ENCODE measurements around the gene RANBP17. TPM values are rescaled to one million over a fixed set of nuclear protein-coding genes. Genes with fewer than 3 reads are reported as not detected.

The RANBP17 gene
- polyA plus RNA-seq, 1 donor from 2014 or later: 25.5 TPM

- H3K9me2 ChIP-seq (ENCODE audit: insufficient read depth, low read length): no peaks in the 10 kb centered on the region
- no peak within 1 kb of the TSS for H2AFZ ChIP-seq (ENCODE audit: low read depth, low read length)
- H3K9me3 ChIP-seq (ENCODE audit: low read length): peaks cover 4% of the 10 kb centered on the region
- H4K20me1 ChIP-seq (ENCODE audit: insufficient read depth): no peaks in the 10 kb centered on the region
- no peak within 1 kb of the TSS for H3K27ac ChIP-seq (ENCODE audit: low read length)
- peaks cover 99% of the 10 kb centered on the region for H3K27me3 ChIP-seq (ENCODE audit: insufficient read depth, low read depth, low read length)
- H3K9ac ChIP-seq (ENCODE audit: low read length): no peak within 1 kb of the TSS
- H3F3A ChIP-seq (ENCODE audit: insufficient read depth, low read length, poor library complexity, severe bottlenecking): no peaks in the 10 kb centered on the region
- H3K36me3 ChIP-seq (ENCODE audit: insufficient read depth, low read length): no peaks in the 10 kb centered on the region
- H3K4me2 ChIP-seq (ENCODE audit: low read length): no peak within 1 kb of the TSS
- no peak within 1 kb of the TSS for H3K4me3 ChIP-seq (ENCODE audit: low read length)
- no peaks in the 10 kb centered on the region for H3K79me2 ChIP-seq (replicated peaks; ENCODE audit: insufficient read depth, low read length)
- TF ChIP-seq MXI1 (conservative IDR thresholded peaks at IDR 0.05; ENCODE audit: poor library complexity, severe bottlenecking) (no peak), POLR2AphosphoS5 (IDR thresholded peaks at IDR 0.05) (peak; percentile 86)
Observed at GRCh38 chr5:171308453-171309275, 446.8 kb downstream of the RANBP17 start, which contains the start of gene TLX3. Gene TLX3, plus strand, starts transcription at chr5:171309248. Its CDS starts 118 bp downstream, at chr5:171309366.

GRCh38 chr5:171309276-171310211 is 447.7 kb downstream of the RANBP17 start:
- no peak overlapping the region for H3K4me3 ChIP-seq (ENCODE audit: low read length)
- no peak overlapping the region for H3K4me2 ChIP-seq (ENCODE audit: low read length)
- TF ChIP-seq TAF1 (IDR thresholded peaks at IDR 0.05; ENCODE audit: low read depth): no peak
- TF ChIP-seq EP300 (conservative IDR thresholded peaks at IDR 0.05; ENCODE audit: poor library complexity, severe bottlenecking): no peak
- TF ChIP-seq POLR2AphosphoS5 (IDR thresholded peaks at IDR 0.05): peak; percentile 19
- TF ChIP-seq SMC3 (conservative IDR thresholded peaks at IDR 0.05; ENCODE audit: poor library complexity): no peak
- no peak for TF ChIP-seq CTCF (IDR thresholded peaks at IDR 0.05; ENCODE audit: poor library complexity, severe bottlenecking)
- TF ChIP-seq REST (IDR thresholded peaks at IDR 0.05; ENCODE audit: borderline replicate concordance): no peak
- no peak for TF ChIP-seq MXI1 (conservative IDR thresholded peaks at IDR 0.05; ENCODE audit: poor library complexity, severe bottlenecking)
- TF ChIP-seq RAD21 (conservative IDR thresholded peaks at IDR 0.05): no peak
- peak; percentile 95 for TF ChIP-seq EZH2 (IDR thresholded peaks at IDR 0.05; ENCODE audit: borderline replicate concordance, insufficient read depth, low read length, poor library complexity, severe bottlenecking)
- no peaks in the 10 kb centered on the region for H3K36me3 ChIP-seq (ENCODE audit: insufficient read depth, low read length)
- H3K27me3 ChIP-seq (ENCODE audit: insufficient read depth, low read depth, low read length): peaks cover 100% of the 10 kb centered on the region
- peaks cover 4% of the 10 kb centered on the region for H3K9me3 ChIP-seq (ENCODE audit: low read length)
- H3F3A ChIP-seq (ENCODE audit: insufficient read depth, low read length, poor library complexity, severe bottlenecking): no peaks in the 10 kb centered on the region
- no peak overlapping the region for H3K27ac ChIP-seq (ENCODE audit: low read length)
- H3K79me2 ChIP-seq (replicated peaks; ENCODE audit: insufficient read depth, low read length): no peaks in the 10 kb centered on the region
- no peaks in the 10 kb centered on the region for H3K9me2 ChIP-seq (ENCODE audit: insufficient read depth, low read length)
- no peaks in the 10 kb centered on the region for H4K20me1 ChIP-seq (ENCODE audit: insufficient read depth)
- no peak overlapping the region for H3K9ac ChIP-seq (ENCODE audit: low read length)
- no peak overlapping the region for H2AFZ ChIP-seq (ENCODE audit: low read depth, low read length)
